Measurements from ENCODE around the gene LAG3. TPM values are rescaled to one million over a fixed set of nuclear protein-coding genes. Genes with fewer than 3 reads are reported as not detected.
A peak's percentile ranks its signal among the peaks of the same experiment; 100 is the strongest.

Gene LAG3
- polyA plus RNA-seq, 4 donors, result 0.67 to 5.9 (median 1.3) TPM

DNA sequence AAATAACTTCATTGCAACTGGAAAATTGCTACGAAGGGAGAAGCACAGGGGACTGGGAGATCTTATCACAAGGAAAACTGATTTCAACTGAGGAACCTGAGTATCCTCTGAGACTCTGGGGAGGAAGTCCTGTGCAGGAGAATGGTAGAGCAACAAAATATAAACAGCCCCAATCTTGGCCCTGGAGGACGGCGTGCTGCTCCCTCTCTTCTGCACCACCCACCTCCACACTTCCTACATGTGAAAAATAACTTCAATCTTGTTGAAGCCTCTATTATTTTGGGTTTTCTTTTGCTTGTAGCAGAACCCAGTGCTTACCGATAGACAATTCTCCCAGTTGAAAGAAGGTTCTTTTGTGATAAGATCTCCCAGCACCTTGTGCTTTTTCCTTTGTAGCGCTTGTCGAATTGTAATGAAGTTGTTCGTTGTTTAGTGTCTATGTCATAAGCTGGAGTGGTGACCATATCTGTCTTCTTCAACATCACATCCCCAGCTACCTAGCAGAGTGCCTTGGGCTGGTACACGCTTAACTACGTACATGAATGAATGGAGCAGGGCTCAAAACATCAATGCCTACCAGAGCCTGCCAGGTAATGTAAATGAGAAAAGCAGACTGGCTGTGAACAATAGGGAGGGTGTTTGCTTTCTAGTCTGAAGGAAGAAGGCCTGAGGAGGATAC is 14.2 kb downstream of the LAG3 start:
- FAIRE-seq (no peak), DNase-seq (no peak)
- 64 to 83% (median 77%) methylated on average over 9 of the region's 9 CpGs for WGBS, 3 donors
- Histone ChIP-seq H3K4me1 (ENCODE audit: control insufficient read depth in 3 of 3, insufficient read depth in 2 of 3, low read depth in 1 of 3, low read length in 2 of 3) (no peaks in the 10 kb centered on the region), H3K9me3 (ENCODE audit: control insufficient read depth in 2 of 2, insufficient read depth in 1 of 2, low read depth in 1 of 2, low read length in 1 of 2) (no peaks in the 10 kb centered on the region), H3K27me3 (ENCODE audit: control insufficient read depth in 3 of 3, insufficient read depth in 3 of 3, low read length in 3 of 3) (no peaks in the 10 kb centered on the region), H3K36me3 (ENCODE audit: control insufficient read depth in 3 of 3, insufficient read depth in 2 of 3, low read depth in 1 of 3, low read length in 3 of 3) (no peaks in the 10 kb centered on the region), H3K4me3 (ENCODE audit: low read depth in 1 of 3, low read length in 3 of 3) (no peak overlapping the region), H3K27ac (ENCODE audit: low read depth in 1 of 3, low read length in 2 of 3) (peak overlapping the region in 1 of 3 donors; percentile 28)

GRCh38 chr12:6787309-6787708 is 15.0 kb downstream of the LAG3 start:
- 92 to 97% (median 96%) methylated on average over 5 of the region's 5 CpGs for WGBS, 3 donors
- H3K27me3 ChIP-seq (ENCODE audit: control insufficient read depth in 3 of 3, insufficient read depth in 3 of 3, low read length in 3 of 3), result no peaks in the 10 kb centered on the region
- FAIRE-seq (no peak), DNase-seq (no peak)
- H3K27ac ChIP-seq (ENCODE audit: low read depth in 1 of 3, low read length in 2 of 3), result no peak overlapping the region
- H3K9me3 ChIP-seq (ENCODE audit: control insufficient read depth in 2 of 2, insufficient read depth in 1 of 2, low read depth in 1 of 2, low read length in 1 of 2), result no peaks in the 10 kb centered on the region
- no peak overlapping the region for H3K4me3 ChIP-seq (ENCODE audit: low read depth in 1 of 3, low read length in 3 of 3)
- H3K36me3 ChIP-seq (ENCODE audit: control insufficient read depth in 3 of 3, insufficient read depth in 2 of 3, low read depth in 1 of 3, low read length in 3 of 3), result no peaks in the 10 kb centered on the region
- H3K4me1 ChIP-seq (ENCODE audit: control insufficient read depth in 3 of 3, insufficient read depth in 2 of 3, low read depth in 1 of 3, low read length in 2 of 3), result no peaks in the 10 kb centered on the region

DNA sequence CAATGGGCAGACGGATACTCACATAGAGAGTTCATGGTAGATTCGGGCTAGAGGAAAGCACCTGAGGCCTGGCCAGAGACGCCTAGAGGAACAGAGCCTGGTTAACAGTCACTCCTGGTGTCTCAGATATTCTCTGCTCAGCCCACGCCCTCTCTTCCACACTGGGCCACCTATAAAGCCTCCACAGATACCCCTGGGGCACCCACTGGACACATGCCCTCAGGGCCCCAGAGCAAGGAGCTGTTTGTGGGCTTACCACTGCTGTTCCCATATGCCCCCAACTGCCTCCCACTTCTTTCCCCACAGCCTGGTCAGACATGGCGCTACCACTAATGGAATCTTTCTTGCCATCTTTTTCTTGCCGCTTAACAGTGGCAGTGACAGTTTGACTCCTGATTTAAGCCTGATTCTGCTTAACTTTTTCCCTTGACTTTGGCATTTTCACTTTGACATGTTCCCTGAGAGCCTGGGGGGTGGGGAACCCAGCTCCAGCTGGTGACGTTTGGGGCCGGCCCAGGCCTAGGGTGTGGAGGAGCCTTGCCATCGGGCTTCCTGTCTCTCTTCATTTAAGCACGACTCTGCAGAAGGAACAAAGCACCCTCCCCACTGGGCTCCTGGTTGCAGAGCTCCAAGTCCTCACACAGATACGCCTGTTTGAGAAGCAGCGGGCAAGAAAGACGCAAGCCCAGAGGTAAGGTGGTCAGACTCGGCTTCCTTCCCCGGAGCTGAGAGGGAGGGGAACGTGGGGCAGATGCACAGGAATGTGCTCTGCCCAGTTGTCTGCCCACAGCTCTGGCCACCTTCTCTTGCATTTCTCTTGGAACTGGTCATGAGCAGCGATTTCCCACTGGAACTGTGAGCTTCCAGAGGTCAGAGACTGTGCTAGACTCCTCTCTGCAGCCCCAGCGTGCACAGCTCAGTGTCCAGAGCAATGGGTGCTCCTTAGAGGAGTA is 16.9 kb downstream of the LAG3 start, which contains the start of gene CD4:
TSS of gene CD4 (plus strand) at position 557 of the 953 bp plus-strand sequence. CDS start 10,611 bp downstream, outside the sequence.
- peak within 1 kb of the TSS; percentile 6 to 39 (median 9) for H3K27ac ChIP-seq (ENCODE audit: low read depth in 1 of 3, low read length in 2 of 3)

DNA sequence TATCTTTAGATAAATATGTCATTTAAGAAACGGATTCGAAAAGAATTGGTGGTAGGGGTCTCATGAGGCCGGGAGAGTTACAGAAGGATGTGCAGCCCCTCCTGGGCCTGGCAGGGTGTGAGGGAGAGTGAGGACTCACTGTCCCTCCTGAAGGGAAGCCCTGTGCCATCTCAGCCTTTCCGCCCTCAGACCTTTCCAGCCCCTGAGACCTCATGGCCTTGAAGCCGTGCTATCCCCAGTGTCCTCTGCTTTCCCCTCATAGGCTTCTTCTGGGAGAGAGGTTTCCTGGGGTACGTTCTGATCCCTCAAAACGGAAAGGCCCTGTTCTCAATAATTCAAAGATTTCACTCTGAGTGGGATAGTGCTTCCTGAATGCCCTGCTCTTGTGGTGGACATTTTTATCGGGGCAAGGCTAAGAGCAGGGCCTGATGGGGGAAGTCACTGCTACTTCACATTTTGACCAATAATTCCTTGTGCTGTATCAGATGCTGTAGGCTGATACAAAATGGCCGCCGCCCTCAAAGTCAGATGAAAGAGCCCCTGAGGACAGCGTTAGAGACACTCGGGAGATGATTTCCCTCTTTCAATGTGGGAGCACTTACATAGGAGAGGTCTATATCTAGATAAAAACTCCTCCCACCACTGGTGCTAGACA is 18.3 kb downstream of the LAG3 start:
- WGBS, 3 donors, result 73 to 79% (median 79%) methylated on average over 12 of the region's 12 CpGs
- FAIRE-seq, result no peak
- peak overlapping the region in 2 of 3 donors; percentile 2 to 39 for H3K27ac ChIP-seq (ENCODE audit: low read depth in 1 of 3, low read length in 2 of 3)

More for the DNA sequence above, 16.9 kb downstream of the LAG3 start, which contains the start of gene CD4:
- 50 to 59% (median 59%) methylated on average over 18 of the region's 18 CpGs for WGBS, 3 donors
- no peaks in the 10 kb centered on the region for H3K36me3 ChIP-seq (ENCODE audit: control insufficient read depth in 3 of 3, insufficient read depth in 2 of 3, low read depth in 1 of 3, low read length in 3 of 3)
- FAIRE-seq (no peak), DNase-seq (no peak)
- no peaks in the 10 kb centered on the region for H3K27me3 ChIP-seq (ENCODE audit: control insufficient read depth in 3 of 3, insufficient read depth in 3 of 3, low read length in 3 of 3)
- H3K9me3 ChIP-seq (ENCODE audit: control insufficient read depth in 2 of 2, insufficient read depth in 1 of 2, low read depth in 1 of 2, low read length in 1 of 2), result no peaks in the 10 kb centered on the region
- no peaks in the 10 kb centered on the region for H3K4me1 ChIP-seq (ENCODE audit: control insufficient read depth in 3 of 3, insufficient read depth in 2 of 3, low read depth in 1 of 3, low read length in 2 of 3)
- H3K4me3 ChIP-seq (ENCODE audit: low read depth in 1 of 3, low read length in 3 of 3), result peak within 1 kb of the TSS in 2 of 3 donors; percentile 25 to 39

DNA sequence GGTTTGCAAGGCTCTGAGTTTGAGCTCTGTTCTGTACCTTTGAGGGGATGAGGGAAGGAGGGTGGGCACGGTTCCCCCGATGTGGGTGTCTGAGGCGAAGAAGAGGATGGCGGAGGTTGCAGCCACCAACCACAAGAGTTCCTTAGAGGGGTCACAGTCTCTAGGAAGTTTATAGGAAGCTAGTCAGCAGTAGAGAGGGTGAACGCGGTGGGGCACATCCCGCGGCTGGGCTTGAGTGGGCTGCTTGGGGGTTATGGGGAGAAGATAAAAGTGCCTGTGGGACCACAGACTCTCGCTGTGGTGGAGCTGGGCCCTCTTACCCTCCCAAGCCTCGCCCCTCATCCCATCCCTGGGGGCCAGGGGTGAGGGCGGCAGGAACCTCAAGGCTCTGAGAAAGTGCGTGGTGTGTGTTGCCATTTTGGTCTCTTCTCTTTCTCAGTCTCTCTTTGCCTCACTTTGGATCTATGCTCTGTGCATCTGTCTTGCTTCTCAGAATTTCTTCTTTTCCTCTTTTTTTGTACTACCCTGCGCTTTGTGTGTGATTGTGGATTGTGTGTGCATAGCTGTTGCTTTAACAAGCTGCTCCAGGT is 19.7 kb downstream of the LAG3 start:
- Histone ChIP-seq H3K4me3 (ENCODE audit: low read depth in 1 of 3, low read length in 3 of 3) (no peak overlapping the region), H3K4me1 (ENCODE audit: control insufficient read depth in 3 of 3, insufficient read depth in 2 of 3, low read depth in 1 of 3, low read length in 2 of 3) (no peaks in the 10 kb centered on the region), H3K27ac (ENCODE audit: low read depth in 1 of 3, low read length in 2 of 3) (peak overlapping the region in 2 of 3 donors; percentile 66 to 80), H3K36me3 (ENCODE audit: control insufficient read depth in 3 of 3, insufficient read depth in 2 of 3, low read depth in 1 of 3, low read length in 3 of 3) (no peaks in the 10 kb centered on the region), H3K27me3 (ENCODE audit: control insufficient read depth in 3 of 3, insufficient read depth in 3 of 3, low read length in 3 of 3) (no peaks in the 10 kb centered on the region), H3K9me3 (ENCODE audit: control insufficient read depth in 2 of 2, insufficient read depth in 1 of 2, low read depth in 1 of 2, low read length in 1 of 2) (no peaks in the 10 kb centered on the region)
- DNase-seq (no peak), FAIRE-seq (no peak)
- 60 to 76% (median 63%) methylated on average over 13 of the region's 13 CpGs for WGBS, 3 donors

More for the DNA sequence above, 18.3 kb downstream of the LAG3 start:
- no peaks in the 10 kb centered on the region for H3K27me3 ChIP-seq (ENCODE audit: control insufficient read depth in 3 of 3, insufficient read depth in 3 of 3, low read length in 3 of 3)
- no peak overlapping the region for H3K4me3 ChIP-seq (ENCODE audit: low read depth in 1 of 3, low read length in 3 of 3)
- no peaks in the 10 kb centered on the region for H3K9me3 ChIP-seq (ENCODE audit: control insufficient read depth in 2 of 2, insufficient read depth in 1 of 2, low read depth in 1 of 2, low read length in 1 of 2)
- no peaks in the 10 kb centered on the region for H3K4me1 ChIP-seq (ENCODE audit: control insufficient read depth in 3 of 3, insufficient read depth in 2 of 3, low read depth in 1 of 3, low read length in 2 of 3)
- no peak for DNase-seq
- H3K36me3 ChIP-seq (ENCODE audit: control insufficient read depth in 3 of 3, insufficient read depth in 2 of 3, low read depth in 1 of 3, low read length in 3 of 3), result no peaks in the 10 kb centered on the region

GRCh38 chr12:6792522-6793201 is 20.3 kb downstream of the LAG3 start:
- H3K27me3 ChIP-seq (ENCODE audit: control insufficient read depth in 3 of 3, insufficient read depth in 3 of 3, low read length in 3 of 3), result no peaks in the 10 kb centered on the region
- FAIRE-seq, result no peak
- no peaks in the 10 kb centered on the region for H3K4me1 ChIP-seq (ENCODE audit: control insufficient read depth in 3 of 3, insufficient read depth in 2 of 3, low read depth in 1 of 3, low read length in 2 of 3)
- peak overlapping the region in 2 of 3 donors; percentile 66 to 80 for H3K27ac ChIP-seq (ENCODE audit: low read depth in 1 of 3, low read length in 2 of 3)
- WGBS, 3 donors, result 32 to 40% (median 38%) methylated on average over 12 of the region's 12 CpGs
- DNase-seq, result no peak
- no peaks in the 10 kb centered on the region for H3K36me3 ChIP-seq (ENCODE audit: control insufficient read depth in 3 of 3, insufficient read depth in 2 of 3, low read depth in 1 of 3, low read length in 3 of 3)
- H3K4me3 ChIP-seq (ENCODE audit: low read depth in 1 of 3, low read length in 3 of 3), result peak overlapping the region in 1 of 3 donors; percentile 9
- H3K9me3 ChIP-seq (ENCODE audit: control insufficient read depth in 2 of 2, insufficient read depth in 1 of 2, low read depth in 1 of 2, low read length in 1 of 2), result no peaks in the 10 kb centered on the region

DNA sequence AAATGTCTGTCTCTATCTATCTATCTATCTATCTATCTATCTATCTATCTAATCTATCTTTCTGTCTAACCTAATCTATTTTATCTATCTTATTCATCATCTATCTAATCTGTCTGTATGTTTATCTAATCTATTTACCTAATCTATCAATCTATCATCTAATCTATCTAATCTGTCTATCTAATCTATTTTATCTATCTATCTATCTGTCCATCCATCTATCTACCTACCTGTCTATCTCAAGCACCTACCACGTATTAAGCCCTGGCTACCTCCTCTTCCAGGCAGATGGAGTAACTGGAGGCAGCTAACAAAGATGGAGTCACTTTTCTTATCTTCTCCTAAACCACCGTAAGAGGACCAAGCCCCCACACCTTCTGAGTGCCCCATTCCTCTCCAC is 22.8 kb downstream of the LAG3 start:
- no peaks in the 10 kb centered on the region for H3K27me3 ChIP-seq (ENCODE audit: control insufficient read depth in 3 of 3, insufficient read depth in 3 of 3, low read length in 3 of 3)

More for the DNA sequence above, 22.8 kb downstream of the LAG3 start:
- H3K4me3 ChIP-seq (ENCODE audit: low read depth in 1 of 3, low read length in 3 of 3), result no peak overlapping the region
- H3K9me3 ChIP-seq (ENCODE audit: control insufficient read depth in 2 of 2, insufficient read depth in 1 of 2, low read depth in 1 of 2, low read length in 1 of 2), result no peaks in the 10 kb centered on the region
- 34 to 77% (median 60%) methylated on average over 2 of the region's 2 CpGs for WGBS, 3 donors
- FAIRE-seq, result no peak
- H3K27ac ChIP-seq (ENCODE audit: low read depth in 1 of 3, low read length in 2 of 3), result no peak overlapping the region
- DNase-seq, result no peak
- no peaks in the 10 kb centered on the region for H3K36me3 ChIP-seq (ENCODE audit: control insufficient read depth in 3 of 3, insufficient read depth in 2 of 3, low read depth in 1 of 3, low read length in 3 of 3)
- H3K4me1 ChIP-seq (ENCODE audit: control insufficient read depth in 3 of 3, insufficient read depth in 2 of 3, low read depth in 1 of 3, low read length in 2 of 3), result no peaks in the 10 kb centered on the region

Measured in small intestine (tissue), 7 donors.